K562 (cell line): ENCODE measurements around the gene SRPK2. TPM values are rescaled to one million over a fixed set of nuclear protein-coding genes. Genes with fewer than 3 reads are reported as not detected.

Experiments
- CHD1 ChIP-seq: fragments of 200-600 bp; sonication (generic); IDR thresholded peaks from one replicate; pipeline ENCODE4 v1.6.1; 2012; ENCODE audit warnings: mild to moderate bottlenecking, moderate library complexity, low read length, inconsistent platforms
- EZH2 ChIP-seq: IDR thresholded peaks from 2 replicates; pipeline ENCODE4 v1.6.1; 2012; ENCODE audit warnings: low read depth, mild to moderate bottlenecking, inconsistent platforms, low read length, borderline replicate concordance
- HMBOX1 ChIP-seq: sonication (generic); IDR thresholded peaks from 2 replicates; pipeline ENCODE4 v1.6.1; 2016
- KAT7 ChIP-seq: sonication (generic); formaldehyde crosslinking; IDR thresholded peaks from 2 replicates; pipeline ENCODE4 v1.8.0; 2022; ENCODE audit warnings: missing genetic modification reagents, mild to moderate bottlenecking, borderline replicate concordance
- MAZ ChIP-seq, 2 experiments: fragments of 450-650 bp in 1 of 2; sonication (generic) in 1 of 2; formaldehyde crosslinking; IDR thresholded peaks in 1 of 2; conservative IDR thresholded peaks in 1 of 2; 2 replicates each; pipeline versions ENCODE4 v1.4.0 to v1.5.0; 2020; ENCODE audit warnings: mild to moderate bottlenecking in 1 of 2, missing genetic modification reagents in 1 of 2
- MXI1 ChIP-seq: IDR thresholded peaks from 2 replicates; pipeline ENCODE4 v1.6.1; 2011; ENCODE audit warnings: low read depth, mild to moderate bottlenecking, improper control_type of control experiment, low read length
- NFRKB ChIP-seq: fragments of 450-650 bp; IDR thresholded peaks from 2 replicates; pipeline ENCODE4 v1.6.1; 2016; ENCODE audit warnings: low read depth
- RBM34 ChIP-seq: fragments of 200-400 bp; formaldehyde crosslinking; IDR thresholded peaks from 2 replicates; pipeline ENCODE4 v1.6.1; 2018; ENCODE audit warnings: low read length, borderline replicate concordance; ENCODE audit not compliant: insufficient read depth
- RFX5 ChIP-seq: IDR thresholded peaks from 2 replicates; pipeline ENCODE4 v1.6.1; 2011; ENCODE audit warnings: low read depth, mild to moderate bottlenecking, improper control_type of control experiment, low read length
- ZNF699 ChIP-seq: fragments of 250-450 bp; sonication (Bioruptor Pico); IDR thresholded peaks from 2 replicates; pipeline ENCODE4 v1.8.0; 2021; ENCODE audit warnings: mild to moderate bottlenecking, moderate library complexity; ENCODE audit not compliant: insufficient replicate concordance
- polyA plus RNA-seq, 8 experiments: library from polyadenylated mRNA; depleted of rRNA in 4 of 8; stranded (reverse) in 5 of 8; unstranded in 3 of 8; fragments of >200 nt; fragmentation: Nextera tagmentation in 2 of 8; fragmentation: Illumina TruSeq in 1 of 8; extraction: Ambion mirVana in 2 of 8; extraction: Trizol in 1 of 8; gene quantifications; 2 replicates each; pipeline versions ENCODE4 v1.2.1 to v1.2.3, GENCODE V29; 2011 to 2014; ENCODE audit warnings: inconsistent platforms in 1 of 8, missing spikeins in 1 of 8
- total RNA-seq, 7 experiments: library from RNA; depleted of rRNA in 6 of 7; stranded (reverse); fragments of >200 nt in 6 of 7; fragmentation: Illumina TruSeq in 2 of 7; extraction: Trizol in 2 of 7; gene quantifications; 2 replicates each; pipeline versions ENCODE4 v1.2.1 to v1.2.3, GENCODE V29; 2011 to 2021; ENCODE audit warnings: low replicate concordance in 1 of 7
- TF ChIP-seq, protein P1 (sequence below): fragments of 450-650 bp; IDR thresholded peaks from 2 replicates; pipeline ENCODE4 v1.6.1; 2016; ENCODE audit warnings: low read depth
- TF ChIP-seq, protein P2 (sequence below): fragments of 200-800 bp; sonication (Bioruptor generic); IDR thresholded peaks from 2 replicates; pipeline ENCODE4 v1.6.1; 2017; ENCODE audit warnings: missing genetic modification characterization, missing compliant biosample characterization

The SRPK2 gene
- total and polyA plus RNA-seq, 9 of the 15 experiments (the other 6 are each of a cell fraction or from before 2014, with no cell fraction given): 21.5 to 44.7 (median 33.3) TPM

DNA sequence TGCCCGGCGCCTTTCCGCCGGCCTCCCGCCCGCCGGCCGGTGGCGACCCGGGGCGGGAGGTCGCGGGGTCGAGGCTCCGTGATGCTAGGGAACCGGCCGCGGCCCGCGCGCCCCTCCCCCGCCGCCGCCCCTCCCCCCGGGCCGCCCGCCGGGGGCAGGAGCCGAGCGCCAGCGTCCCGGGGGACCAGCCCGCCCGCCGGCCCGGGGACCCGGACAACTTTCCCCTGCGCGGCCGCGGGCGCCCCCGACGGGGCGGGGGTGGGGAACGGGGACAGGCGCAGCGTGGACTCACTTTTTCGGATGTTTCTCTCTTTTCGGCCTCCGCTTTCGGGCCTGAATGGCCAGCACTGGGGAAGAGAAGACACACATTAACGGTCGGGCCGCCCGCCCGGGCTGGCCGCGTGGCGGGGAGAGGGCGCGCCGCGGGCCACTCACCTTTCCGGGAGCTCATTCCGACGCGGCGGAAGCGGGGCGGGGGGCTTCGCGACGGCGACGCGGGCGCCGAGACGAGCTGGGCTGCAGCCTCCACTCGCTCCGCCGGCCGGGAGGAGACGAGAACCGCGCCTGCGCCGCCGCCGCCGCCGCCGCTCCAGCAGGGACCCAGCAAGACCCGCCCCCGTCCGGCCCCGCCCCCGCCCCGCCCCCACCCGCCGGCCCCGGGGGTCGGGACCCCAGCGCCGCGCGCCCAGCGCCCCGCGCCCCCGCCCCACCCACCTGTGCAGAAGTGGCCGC lies at the start of gene SRPK2 (continued):
- TF ChIP-seq, protein P1, sequence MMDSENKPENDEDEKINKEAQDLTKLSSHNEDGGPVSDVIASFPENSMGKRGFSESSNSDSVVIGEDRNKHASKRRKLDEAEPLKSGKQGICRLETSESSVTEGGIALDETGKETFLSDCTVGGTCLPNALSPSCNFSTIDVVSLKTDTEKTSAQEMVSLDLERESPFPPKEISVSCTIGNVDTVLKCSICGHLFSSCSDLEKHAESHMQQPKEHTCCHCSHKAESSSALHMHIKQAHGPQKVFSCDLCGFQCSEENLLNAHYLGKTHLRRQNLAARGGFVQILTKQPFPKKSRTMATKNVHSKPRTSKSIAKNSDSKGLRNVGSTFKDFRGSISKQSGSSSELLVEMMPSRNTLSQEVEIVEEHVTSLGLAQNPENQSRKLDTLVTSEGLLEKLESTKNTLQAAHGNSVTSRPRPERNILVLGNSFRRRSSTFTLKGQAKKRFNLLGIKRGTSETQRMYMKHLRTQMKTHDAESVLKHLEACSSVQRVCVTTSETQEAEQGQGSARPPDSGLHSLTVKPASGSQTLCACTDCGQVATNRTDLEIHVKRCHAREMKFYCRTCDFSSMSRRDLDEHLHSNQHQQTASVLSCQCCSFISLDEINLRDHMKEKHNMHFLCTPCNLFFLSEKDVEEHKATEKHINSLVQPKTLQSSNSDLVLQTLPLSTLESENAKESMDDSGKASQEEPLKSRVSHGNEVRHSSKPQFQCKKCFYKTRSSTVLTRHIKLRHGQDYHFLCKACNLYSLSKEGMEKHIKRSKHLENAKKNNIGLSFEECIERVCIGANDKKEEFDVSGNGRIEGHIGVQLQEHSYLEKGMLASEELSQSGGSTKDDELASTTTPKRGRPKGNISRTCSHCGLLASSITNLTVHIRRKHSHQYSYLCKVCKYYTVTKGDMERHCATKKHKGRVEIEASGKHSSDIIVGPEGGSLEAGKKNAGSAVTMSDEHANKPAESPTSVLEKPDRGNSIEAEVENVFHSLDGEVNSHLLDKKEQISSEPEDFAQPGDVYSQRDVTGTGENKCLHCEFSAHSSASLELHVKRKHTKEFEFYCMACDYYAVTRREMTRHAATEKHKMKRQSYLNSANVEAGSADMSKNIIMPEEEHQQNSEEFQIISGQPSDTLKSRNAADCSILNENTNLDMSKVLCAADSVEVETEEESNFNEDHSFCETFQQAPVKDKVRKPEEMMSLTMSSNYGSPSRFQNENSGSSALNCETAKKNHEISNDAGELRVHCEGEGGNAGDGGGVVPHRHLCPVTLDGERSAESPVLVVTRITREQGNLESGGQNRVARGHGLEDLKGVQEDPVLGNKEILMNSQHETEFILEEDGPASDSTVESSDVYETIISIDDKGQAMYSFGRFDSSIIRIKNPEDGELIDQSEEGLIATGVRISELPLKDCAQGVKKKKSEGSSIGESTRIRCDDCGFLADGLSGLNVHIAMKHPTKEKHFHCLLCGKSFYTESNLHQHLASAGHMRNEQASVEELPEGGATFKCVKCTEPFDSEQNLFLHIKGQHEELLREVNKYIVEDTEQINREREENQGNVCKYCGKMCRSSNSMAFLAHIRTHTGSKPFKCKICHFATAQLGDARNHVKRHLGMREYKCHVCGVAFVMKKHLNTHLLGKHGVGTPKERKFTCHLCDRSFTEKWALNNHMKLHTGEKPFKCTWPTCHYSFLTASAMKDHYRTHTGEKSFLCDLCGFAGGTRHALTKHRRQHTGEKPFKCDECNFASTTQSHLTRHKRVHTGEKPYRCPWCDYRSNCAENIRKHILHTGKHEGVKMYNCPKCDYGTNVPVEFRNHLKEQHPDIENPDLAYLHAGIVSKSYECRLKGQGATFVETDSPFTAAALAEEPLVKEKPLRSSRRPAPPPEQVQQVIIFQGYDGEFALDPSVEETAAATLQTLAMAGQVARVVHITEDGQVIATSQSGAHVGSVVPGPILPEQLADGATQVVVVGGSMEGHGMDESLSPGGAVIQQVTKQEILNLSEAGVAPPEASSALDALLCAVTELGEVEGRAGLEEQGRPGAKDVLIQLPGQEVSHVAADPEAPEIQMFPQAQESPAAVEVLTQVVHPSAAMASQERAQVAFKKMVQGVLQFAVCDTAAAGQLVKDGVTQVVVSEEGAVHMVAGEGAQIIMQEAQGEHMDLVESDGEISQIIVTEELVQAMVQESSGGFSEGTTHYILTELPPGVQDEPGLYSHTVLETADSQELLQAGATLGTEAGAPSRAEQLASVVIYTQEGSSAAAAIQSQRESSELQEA: no peak
- TF ChIP-seq RBM34 (no peak), CHD1 (peak; percentile 39), KAT7 (CRISPR knock-in tag) (no peak), RFX5 (no peak), HMBOX1 (no peak), MAZ (CRISPR knock-in tag; conservative IDR thresholded peaks at IDR 0.05 in 1 of 2, IDR thresholded peaks at IDR 0.05 in 1 of 2) (peak in 1 of 2 experiments; percentile 3; a peak in 2 of 4 replicates), NFRKB (no peak), EZH2 (no peak), MXI1 (no peak), ZNF699 (no peak)
- TF ChIP-seq, protein P2, sequence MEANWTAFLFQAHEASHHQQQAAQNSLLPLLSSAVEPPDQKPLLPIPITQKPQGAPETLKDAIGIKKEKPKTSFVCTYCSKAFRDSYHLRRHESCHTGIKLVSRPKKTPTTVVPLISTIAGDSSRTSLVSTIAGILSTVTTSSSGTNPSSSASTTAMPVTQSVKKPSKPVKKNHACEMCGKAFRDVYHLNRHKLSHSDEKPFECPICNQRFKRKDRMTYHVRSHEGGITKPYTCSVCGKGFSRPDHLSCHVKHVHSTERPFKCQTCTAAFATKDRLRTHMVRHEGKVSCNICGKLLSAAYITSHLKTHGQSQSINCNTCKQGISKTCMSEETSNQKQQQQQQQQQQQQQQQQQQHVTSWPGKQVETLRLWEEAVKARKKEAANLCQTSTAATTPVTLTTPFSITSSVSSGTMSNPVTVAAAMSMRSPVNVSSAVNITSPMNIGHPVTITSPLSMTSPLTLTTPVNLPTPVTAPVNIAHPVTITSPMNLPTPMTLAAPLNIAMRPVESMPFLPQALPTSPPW: 0 out of 2 replicates have a peak, but pooled peaks have one; percentile 28
